Measurements from ENCODE around the gene MIDN. TPM values are rescaled to one million over a fixed set of nuclear protein-coding genes. Genes with fewer than 3 reads are reported as not detected.

The MIDN gene
- total and polyA plus RNA-seq, 2 donors (not counting 1 experiment from before 2014, with no cell fraction given), result 12.0 to 18.8 TPM

DNA sequence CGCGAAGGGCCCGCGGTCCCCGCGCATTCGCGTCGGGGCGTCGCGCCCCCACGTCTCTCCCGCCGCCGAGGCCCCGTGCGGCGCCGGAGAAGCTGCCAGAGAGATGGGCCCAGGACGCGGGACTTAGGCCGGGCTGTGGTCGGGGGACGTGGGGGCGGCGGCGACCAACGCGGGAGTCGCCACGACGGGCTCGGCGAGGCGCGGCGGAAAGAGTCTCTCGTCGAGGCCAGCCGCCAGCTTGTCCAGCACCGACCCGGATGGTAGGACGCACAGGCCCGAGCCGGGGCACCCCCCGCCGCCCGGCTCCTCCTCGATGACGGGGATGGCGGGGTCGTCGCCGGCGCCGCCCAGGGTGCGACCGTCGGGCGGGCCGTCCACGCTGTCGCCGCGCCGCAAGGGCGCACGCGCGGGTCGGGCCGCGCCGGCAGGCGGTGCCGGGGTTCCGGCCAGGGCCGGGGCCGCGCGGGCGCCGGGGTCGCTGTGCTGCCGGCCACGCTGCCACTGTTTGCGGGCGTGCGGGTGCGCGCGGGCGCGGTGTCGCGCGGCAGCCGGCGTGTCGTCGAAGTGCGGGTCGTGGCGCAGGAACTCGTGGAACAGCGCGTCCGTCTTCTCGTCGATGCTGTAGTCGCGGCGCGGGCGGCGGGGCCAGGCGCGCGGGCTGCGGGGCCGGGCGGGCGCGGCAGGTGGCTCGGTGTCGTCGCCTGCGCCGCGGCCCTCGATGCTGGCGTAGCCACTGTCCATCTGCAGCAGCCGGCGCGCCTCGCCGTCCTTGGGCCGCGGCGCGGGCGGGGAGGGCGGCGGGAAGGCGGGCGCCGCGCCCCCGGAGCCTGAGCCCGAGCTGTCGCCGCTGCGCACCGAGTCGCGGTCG, 19.1 kb upstream of the MIDN start:
- Histone ChIP-seq H3K79me2 (ENCODE audit: control insufficient read depth, insufficient read depth, low read length) (no peaks in the 10 kb centered on the region), H3K27ac (ENCODE audit: insufficient read depth, low read length) (no peak overlapping the region), H3K9ac (ENCODE audit: insufficient read depth, low read length) (no peak overlapping the region), H3K4me2 (ENCODE audit: extremely low read depth, insufficient read depth, low read length) (no peak overlapping the region), H3K4me1 (ENCODE audit: control insufficient read depth, extremely low read depth, insufficient read depth, low read length) (peaks cover 9% of the 10 kb centered on the region), H3K36me3 (ENCODE audit: control insufficient read depth, insufficient read depth, low read length) (peaks cover 29% of the 10 kb centered on the region), H4K20me1 (ENCODE audit: control insufficient read depth, extremely low read depth, insufficient read depth, low read length) (no peaks in the 10 kb centered on the region), H3K27me3 (ENCODE audit: control insufficient read depth, insufficient read depth, low read length) (no peaks in the 10 kb centered on the region), H3K4me3 (replicated peaks in 1 of 4; ENCODE audit: control extremely low read depth in 1 of 4, insufficient read depth in 1 of 4, low read depth in 3 of 4, low read length in 4 of 4) (no peak overlapping the region), H2AFZ (ENCODE audit: low read length) (no peak overlapping the region), H3K9me3 (ENCODE audit: control insufficient read depth, insufficient read depth, low read depth, low read length) (no peaks in the 10 kb centered on the region)
- TF ChIP-seq CTCF (conservative IDR thresholded peaks at IDR 0.05 in 1 of 2, IDR thresholded peaks at IDR 0.05 in 1 of 2; ENCODE audit: low read depth in 1 of 2, low read length in 2 of 2) (no peak), EZH2 (IDR thresholded peaks at IDR 0.05; ENCODE audit: low read length, missing control alignments) (no peak)
- DNase-seq (ENCODE audit: low read depth in 2 of 2), result no peak

DNA sequence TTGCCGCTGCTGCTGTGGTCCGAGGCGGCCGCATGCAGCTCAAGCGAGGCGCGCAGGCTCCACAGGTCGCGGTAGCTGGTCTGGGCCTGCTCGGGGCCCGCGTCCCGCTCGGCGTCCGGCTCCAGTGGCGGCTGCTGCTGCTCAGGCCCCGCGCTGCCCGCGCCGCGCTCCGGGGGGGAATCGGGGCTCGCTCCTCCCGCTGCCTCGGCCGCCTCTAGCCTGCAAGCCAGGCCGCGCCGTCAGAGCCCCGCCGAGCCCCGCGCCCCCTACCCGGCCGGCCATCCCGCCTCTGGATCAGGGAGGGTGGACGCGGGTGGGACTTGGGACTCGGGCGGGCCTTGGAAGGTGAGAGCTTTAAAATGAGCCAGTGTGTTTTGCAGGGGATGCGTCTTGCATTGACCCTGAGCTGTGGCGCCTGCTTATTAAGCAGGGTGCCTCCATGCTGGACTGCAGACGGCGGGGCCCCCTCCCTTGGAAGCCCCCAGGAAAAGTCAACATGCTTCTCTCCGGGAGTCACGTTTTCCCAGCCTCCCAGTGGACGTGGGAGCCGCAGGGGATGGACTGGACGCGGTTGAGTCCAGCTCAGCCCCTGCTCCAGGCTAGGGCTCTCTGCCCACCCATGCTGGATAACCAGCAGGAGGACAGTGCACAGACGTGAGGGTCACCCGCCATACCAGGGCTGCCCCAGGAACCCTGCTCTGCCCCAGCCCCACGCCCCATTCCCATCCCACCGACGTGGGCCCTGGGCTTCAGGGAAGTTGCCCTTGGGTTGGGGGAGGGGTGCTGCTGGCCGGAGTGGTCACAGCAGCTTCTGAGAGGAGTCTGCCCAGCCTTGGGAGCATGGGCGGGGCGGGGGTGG, 18.2 kb upstream of the MIDN start:
- DNase-seq (ENCODE audit: low read depth in 2 of 2), result no peak
- no peak overlapping the region for H3K27ac ChIP-seq (ENCODE audit: insufficient read depth, low read length)
- no peaks in the 10 kb centered on the region for H3K27me3 ChIP-seq (ENCODE audit: control insufficient read depth, insufficient read depth, low read length)
- peaks cover 9% of the 10 kb centered on the region for H3K4me1 ChIP-seq (ENCODE audit: control insufficient read depth, extremely low read depth, insufficient read depth, low read length)
- no peak overlapping the region for H3K9ac ChIP-seq (ENCODE audit: insufficient read depth, low read length)
- peaks cover 32% of the 10 kb centered on the region for H3K36me3 ChIP-seq (ENCODE audit: control insufficient read depth, insufficient read depth, low read length)
- no peak overlapping the region for H3K4me3 ChIP-seq (replicated peaks in 1 of 4; ENCODE audit: control extremely low read depth in 1 of 4, insufficient read depth in 1 of 4, low read depth in 3 of 4, low read length in 4 of 4)
- no peaks in the 10 kb centered on the region for H3K9me3 ChIP-seq (ENCODE audit: control insufficient read depth, insufficient read depth, low read depth, low read length)
- TF ChIP-seq EZH2 (IDR thresholded peaks at IDR 0.05; ENCODE audit: low read length, missing control alignments) (no peak), CTCF (conservative IDR thresholded peaks at IDR 0.05 in 1 of 2, IDR thresholded peaks at IDR 0.05 in 1 of 2; ENCODE audit: low read depth in 1 of 2, low read length in 2 of 2) (no peak)
- H3K4me2 ChIP-seq (ENCODE audit: extremely low read depth, insufficient read depth, low read length), result no peak overlapping the region
- H2AFZ ChIP-seq (ENCODE audit: low read length), result no peak overlapping the region
- H4K20me1 ChIP-seq (ENCODE audit: control insufficient read depth, extremely low read depth, insufficient read depth, low read length), result no peaks in the 10 kb centered on the region
- no peaks in the 10 kb centered on the region for H3K79me2 ChIP-seq (ENCODE audit: control insufficient read depth, insufficient read depth, low read length)

DNA sequence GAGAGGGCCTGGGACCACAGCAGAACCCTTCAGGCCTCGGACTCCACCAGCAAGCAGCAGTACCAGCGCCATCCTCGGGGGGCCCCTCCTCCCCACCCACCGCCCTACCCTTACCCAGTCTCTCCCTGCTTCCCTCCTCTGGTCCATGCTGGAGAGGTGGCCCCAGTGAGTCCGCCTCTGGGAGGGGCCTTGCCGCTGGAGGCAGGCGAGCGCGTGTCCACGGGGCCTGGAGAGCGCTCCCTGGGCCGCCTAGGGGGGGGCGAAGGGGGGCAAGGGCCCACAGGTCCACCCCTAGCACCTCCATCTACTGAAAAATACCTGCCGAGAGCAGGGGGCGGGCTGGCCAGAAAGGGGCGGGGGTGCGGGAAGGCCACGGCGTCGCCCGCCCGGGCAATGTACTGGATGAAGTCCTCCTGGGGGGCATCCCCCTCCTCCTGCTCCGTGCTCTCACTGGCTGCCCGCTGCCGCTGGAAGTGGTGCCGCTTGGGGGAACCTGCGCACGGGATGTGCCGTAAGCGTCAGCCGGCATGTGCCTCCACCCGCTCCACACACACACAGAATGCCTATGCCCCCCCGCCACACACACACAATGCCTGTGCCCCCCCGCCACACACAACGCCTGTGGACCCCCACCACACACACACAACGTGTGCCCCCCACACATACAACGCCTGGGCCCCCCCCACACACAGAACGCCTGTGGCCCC, 17.4 kb upstream of the MIDN start:
- TF ChIP-seq EZH2 (IDR thresholded peaks at IDR 0.05; ENCODE audit: low read length, missing control alignments) (no peak), CTCF (conservative IDR thresholded peaks at IDR 0.05 in 1 of 2, IDR thresholded peaks at IDR 0.05 in 1 of 2; ENCODE audit: low read depth in 1 of 2, low read length in 2 of 2) (no peak)
- DNase-seq (ENCODE audit: low read depth in 2 of 2), result no peak
- Histone ChIP-seq H3K4me3 (replicated peaks in 1 of 4; ENCODE audit: control extremely low read depth in 1 of 4, insufficient read depth in 1 of 4, low read depth in 3 of 4, low read length in 4 of 4) (no peak overlapping the region), H2AFZ (ENCODE audit: low read length) (no peak overlapping the region), H3K27me3 (ENCODE audit: control insufficient read depth, insufficient read depth, low read length) (no peaks in the 10 kb centered on the region), H4K20me1 (ENCODE audit: control insufficient read depth, extremely low read depth, insufficient read depth, low read length) (no peaks in the 10 kb centered on the region), H3K79me2 (ENCODE audit: control insufficient read depth, insufficient read depth, low read length) (no peaks in the 10 kb centered on the region), H3K4me2 (ENCODE audit: extremely low read depth, insufficient read depth, low read length) (no peak overlapping the region), H3K27ac (ENCODE audit: insufficient read depth, low read length) (no peak overlapping the region), H3K4me1 (ENCODE audit: control insufficient read depth, extremely low read depth, insufficient read depth, low read length) (peaks cover 9% of the 10 kb centered on the region), H3K9me3 (ENCODE audit: control insufficient read depth, insufficient read depth, low read depth, low read length) (no peaks in the 10 kb centered on the region), H3K9ac (ENCODE audit: insufficient read depth, low read length) (no peak overlapping the region), H3K36me3 (ENCODE audit: control insufficient read depth, insufficient read depth, low read length) (peaks cover 31% of the 10 kb centered on the region)
